Neural progenitor cell (in vitro differentiated cells): ENCODE results near the gene AP1G1.

ENCODE experiments used
- EZH2 ChIP-seq: fragments of 200-600 bp; sonication (generic); IDR thresholded peaks from 2 replicates; pipeline ENCODE4 v1.6.1; 2017; ENCODE audit warnings: antibody characterized with exemption, mild to moderate bottlenecking, moderate library complexity
- TF ChIP-seq, protein P1 (sequence below): fragments of 200-600 bp; sonication (generic); IDR thresholded peaks from 2 replicates; pipeline ENCODE4 v1.5.1; 2017; ENCODE audit warnings: antibody characterized with exemption, mild to moderate bottlenecking

DNA sequence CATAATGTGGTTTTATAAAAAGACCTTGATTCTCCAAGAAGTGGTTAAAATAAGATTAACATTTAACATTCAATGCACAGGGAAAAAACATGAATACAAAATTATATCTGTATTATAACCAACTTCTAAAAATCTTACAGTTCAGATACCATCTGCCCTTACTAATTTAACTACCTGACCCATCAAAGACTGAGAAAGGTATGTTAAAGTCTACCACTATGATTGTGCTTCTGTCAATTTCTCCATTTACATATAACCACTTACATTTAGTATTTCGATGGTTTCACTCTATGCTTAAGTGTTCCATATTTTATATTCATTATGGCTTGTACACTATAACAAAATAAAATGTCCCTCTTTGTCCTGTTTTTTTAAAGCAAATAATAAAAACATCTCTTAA, 14.6 kb downstream of the AP1G1 start:
- TF ChIP-seq, protein P1, sequence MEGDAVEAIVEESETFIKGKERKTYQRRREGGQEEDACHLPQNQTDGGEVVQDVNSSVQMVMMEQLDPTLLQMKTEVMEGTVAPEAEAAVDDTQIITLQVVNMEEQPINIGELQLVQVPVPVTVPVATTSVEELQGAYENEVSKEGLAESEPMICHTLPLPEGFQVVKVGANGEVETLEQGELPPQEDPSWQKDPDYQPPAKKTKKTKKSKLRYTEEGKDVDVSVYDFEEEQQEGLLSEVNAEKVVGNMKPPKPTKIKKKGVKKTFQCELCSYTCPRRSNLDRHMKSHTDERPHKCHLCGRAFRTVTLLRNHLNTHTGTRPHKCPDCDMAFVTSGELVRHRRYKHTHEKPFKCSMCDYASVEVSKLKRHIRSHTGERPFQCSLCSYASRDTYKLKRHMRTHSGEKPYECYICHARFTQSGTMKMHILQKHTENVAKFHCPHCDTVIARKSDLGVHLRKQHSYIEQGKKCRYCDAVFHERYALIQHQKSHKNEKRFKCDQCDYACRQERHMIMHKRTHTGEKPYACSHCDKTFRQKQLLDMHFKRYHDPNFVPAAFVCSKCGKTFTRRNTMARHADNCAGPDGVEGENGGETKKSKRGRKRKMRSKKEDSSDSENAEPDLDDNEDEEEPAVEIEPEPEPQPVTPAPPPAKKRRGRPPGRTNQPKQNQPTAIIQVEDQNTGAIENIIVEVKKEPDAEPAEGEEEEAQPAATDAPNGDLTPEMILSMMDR, result no peak
- TF ChIP-seq EZH2, result no peak
